HG03460 (cell line): ENCODE results near the gene AQP7.
"Not testable (repeated sequence)": the region's sequence is repeated elsewhere in the genome, so short reads cannot be mapped to it uniquely, and the experiment has no call there.

Source experiments
- ATAC-seq: cut with Tn5 transposase; IDR thresholded peaks from one replicate; pipeline ENCODE4 v1.9.1; 2021; ENCODE audit not compliant: unreplicated experiment

The AQP7 gene

DNA sequence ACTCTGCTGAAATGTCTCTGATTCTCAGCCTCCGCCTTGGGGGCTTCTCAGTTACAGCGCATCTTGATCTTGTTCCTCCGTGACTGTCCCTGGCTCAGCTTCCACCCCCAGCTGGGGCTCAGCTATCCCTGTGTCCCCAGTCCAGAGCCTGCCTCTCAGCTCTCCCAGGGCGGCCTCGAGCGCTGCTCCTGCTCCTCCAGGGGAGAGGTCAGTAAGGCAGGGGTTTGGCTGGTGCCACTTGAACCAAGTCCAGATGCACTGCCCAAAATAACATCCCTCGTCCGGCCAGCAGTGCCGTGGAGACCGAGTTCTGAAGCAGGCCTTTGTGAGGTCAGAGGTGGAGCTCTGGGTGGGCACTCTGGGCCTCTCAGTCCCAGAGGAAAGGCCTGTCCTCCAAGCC, at the start of gene AQP7:
Gene AQP7 (minus strand): TSS at position 198 of the 400 bp plus-strand sequence. CDS start 1,306 bp downstream, outside the sequence.
- ATAC-seq: not testable (repeated sequence)

DNA sequence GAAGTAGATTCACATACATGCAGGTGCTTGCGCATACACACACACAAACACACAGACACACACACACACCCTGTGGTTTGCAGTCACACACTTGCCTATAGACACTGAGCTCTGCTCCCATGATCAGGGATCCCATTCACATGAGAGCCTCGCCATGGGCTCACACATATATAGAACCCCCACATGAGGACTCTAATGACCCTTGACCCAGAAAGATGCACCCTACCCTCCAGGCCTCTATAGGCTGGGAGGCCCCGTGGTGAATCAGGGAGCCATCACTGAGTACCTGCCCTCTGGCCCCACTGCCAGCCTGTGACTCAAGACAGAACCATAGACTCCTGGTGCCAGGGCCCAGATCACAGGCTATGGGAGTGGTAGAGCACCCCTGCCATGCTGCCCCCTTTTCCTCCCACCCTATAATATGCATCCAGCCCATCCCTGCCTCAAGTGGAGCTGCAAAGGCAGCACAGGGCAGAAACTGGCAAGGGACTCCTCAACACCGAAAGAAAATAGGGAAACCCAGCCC, 48.3 kb upstream of the AQP7 start:
- ATAC-seq: no peak

DNA sequence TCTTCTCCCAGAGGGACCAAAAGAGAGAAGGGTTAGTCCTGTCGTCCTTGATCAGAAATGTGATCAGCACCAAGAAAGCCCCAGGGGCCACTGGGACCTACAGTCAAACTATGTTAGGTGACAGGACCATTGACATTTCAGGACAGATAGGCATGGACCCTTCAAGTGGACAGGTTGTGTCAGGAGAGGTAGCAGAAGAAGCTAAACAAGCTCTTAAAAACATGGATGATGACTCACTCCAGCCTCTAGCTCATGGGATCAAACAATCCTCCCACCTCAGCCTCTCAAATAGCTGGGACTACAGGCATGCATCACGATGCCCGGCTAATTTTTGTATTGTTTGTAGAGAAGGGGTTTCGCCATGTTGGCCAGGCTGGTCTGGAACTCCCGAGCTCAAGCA, 47.3 kb upstream of the AQP7 start:
- ATAC-seq: no peak

DNA sequence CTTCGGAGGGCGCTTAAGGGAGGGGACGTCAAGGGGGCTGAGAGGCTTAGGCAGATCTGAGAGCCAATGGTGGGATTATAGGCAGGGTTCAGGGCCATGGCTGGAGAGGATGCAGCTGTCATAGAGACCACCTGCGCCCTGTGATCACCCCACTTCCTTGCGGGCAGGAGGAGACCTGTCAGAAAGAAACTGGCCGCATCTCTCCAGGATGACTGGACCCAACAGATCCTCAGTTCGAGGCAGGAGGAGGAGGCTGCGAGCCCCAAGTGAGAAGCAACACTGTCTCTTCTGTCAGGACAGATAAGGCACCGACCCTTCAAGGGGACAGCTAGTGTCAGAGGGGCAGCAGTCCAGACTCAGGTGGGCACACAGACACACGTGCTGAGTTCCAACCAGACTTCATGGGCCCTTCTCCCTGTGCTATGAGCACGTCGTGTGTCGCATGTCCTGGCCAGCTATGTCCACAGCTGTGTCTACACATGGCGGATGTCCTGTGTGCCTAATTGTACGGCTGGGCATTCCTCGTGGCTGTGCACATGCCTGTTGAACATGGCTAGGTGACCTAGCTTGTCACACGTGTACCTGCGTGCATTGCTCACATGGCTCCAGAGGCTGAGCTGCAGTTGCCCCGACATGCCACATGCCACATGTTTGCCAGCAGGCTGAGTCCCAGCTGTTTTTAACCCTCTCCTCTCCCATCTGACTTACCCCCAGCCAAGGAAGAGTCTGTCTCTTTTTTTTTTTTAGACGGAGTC, 45.6 kb upstream of the AQP7 start:
- no peak for ATAC-seq

DNA sequence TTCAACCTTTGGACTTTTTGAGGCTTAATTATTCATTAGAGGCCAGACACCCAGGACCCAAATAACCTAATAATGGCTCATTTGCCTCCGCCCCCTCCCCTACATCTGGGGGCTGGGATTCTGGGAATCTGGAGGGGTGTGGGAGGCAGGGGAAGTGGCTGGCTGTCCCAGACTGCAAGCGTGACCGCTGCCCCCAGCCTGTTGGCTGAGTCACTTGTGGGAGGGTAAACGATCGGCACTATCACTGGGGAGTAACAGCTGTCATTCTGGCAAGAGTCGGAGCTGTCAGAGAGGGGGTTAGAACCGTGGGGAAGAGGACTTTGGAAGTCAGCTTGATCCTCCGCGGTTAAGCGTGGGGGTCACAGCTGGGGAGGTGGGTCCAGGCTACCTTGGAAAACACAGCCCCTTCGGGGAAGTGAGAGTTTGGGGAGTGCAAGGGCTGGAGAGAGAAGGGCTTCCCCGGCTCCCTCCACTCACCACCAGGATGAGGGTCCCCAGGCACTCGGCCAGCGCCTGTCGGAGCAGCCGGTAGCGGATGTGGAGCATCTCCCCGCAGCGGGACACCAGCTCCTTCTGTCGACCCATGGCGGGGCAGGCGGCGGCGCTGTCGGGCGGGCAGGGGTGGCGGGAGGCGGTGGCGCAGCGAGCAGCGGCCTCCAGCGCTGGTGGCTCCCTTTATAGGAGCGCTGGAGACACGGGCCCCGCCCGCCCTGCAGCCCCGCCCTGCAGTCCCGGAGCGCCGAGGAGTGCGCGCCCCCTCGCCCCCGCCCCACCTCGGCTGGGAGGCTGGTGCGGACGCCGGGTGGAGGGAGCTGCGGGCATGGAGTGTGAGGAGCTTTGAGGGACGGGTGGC, 44.8 kb upstream of the AQP7 start, which contains the start of gene AQP3:
Gene AQP3 (minus strand): TSS at position 648 of the 853 bp plus-strand sequence. CDS start 63 bp downstream, at position 585.
- ATAC-seq: peak; percentile 33

DNA sequence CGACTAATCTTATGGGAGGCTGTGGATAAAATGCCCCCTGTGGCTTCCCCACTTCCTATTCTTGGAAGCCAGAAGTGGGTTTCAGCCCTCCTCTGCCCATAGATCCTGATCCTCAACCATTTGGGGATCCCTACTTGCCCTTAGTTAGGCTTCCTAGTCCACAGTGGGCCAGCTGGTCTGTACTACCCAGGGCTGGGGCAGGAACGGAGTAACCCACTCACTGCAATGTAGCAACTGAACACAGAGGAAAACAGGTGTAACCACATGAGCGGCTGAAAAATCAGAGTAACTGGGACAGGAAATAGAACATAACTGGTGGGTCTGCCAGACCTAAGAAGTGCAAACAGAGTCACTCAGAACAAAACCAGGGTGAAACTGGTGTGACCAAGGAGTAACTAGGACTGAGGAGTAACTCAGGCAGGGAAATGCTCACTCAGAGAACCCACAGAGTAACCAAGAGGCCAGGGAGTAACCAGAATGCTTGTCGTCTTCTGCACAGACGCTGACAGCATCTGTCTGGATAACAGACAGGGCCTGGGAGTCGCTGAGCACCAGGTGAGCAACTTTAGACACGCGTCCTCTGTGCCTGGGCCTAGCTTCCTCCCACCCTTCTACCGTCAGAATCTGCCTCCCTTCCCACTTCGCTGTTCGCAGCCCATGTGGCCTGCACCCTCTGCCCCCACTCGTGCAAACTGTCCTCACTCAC, 44.0 kb upstream of the AQP7 start:
- ATAC-seq: peak; percentile 87

DNA sequence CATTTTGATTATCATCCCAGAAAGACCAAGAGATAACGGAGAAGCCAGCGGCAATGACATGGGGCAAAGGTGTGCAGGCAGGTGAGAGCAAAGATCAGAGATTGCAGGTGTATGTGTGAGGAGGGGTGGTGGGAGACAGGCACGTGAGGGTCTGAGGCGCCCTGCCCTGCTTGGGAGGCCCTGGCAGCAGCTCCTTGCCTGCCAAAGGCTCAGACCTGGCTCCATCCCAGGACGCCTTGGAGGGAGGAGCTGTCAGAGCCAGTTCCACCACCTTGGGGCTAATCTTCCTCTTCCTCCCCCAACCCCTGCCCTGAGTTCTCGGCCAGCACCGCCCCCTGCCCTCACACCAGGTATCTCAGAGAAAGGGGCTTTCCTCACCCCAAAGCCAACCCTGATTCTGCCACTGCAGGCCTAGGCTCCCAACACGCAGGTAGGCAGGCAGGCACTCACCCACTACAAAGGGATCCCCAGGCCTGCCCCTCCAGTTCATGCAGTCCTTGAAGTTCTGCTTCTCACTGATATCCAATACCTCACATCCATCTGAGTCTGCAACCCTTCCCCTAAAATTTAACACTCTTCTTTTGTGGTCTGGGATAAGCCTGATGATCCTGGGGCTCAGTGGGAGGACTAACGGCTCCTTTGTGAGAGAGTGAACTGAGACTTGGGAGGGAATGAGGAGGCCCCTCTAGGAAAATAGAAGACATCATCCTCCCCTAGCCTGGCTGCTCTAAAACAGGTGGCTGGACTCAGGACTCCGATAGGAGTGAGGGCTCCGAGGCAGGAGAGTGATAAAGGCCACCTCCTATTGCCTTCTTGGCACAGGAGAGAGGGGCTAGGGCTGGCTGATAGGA, 43.2 kb upstream of the AQP7 start:
- ATAC-seq: no peak

DNA sequence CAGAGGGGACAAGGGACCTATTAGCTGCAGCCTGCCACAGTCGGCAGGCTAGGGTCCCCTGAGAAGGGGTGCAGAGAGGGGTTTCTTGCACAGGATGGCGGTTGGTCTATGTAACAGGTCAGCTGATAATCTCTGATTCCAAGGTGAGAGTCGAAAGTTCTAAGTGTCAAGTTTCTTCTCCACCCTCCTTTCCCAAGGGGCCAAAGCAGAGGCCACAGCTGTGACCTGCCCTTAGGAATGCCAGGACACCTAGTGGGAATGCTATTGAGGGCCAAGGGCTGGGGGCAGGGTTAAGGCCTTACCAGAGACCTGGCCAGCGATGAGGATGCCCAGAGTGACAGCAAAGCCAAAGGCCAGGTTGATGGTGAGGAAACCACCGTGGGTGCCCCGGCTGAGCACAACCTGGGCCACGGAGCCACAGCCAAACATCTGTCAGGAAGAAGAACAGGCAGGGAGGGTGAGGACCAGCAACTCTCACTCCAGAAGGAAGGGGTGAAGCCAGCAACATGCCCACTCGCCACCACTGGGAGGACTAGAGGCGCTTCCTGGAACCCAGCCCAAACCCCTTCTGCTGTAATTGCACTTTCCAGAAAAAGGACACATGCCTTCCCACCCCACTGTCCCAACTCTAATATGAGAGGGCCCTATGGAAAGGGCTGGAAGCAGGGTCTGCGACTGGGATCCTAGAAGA, 41.2 kb upstream of the AQP7 start:
- no peak for ATAC-seq

DNA sequence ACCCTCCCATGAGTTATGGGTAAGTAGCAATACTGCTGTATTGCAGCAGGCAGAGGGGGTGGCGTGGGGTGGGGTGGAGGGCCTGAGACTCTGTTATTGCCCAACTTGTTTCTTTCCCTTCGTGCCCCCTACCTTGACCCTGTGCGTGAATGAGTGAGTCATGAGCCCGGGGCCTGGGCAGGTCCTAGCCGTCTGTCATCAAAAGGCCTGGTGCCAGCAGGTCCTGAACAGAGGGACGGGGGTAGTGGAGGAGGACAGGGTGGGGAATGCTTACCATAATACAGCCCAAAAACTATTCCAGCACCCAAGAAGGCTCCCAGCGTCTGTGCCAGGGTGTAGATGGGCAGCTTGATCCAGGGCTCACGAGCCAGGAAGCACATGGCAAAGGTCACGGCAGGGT, 40.7 kb upstream of the AQP7 start:
- no peak for ATAC-seq

DNA sequence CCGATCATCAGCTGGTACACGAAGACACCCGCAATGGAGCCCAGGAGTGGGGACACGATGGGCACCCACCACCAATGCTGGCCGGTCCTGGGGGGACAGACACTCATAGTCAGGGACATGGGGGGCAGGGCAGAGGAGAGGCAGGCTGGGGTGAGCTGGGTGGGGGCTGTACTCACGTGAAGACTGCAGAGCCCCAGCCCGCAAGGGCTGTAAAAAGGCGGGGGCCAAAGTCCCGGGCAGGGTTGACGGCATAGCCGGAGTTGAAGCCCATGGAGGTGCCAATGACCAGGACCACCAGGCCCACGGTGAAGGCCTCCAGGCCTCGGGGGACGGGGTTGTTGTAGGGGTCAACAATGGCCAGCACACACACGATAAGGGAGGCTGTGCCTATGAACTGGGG, 39.8 kb upstream of the AQP7 start:
- no peak for ATAC-seq

DNA sequence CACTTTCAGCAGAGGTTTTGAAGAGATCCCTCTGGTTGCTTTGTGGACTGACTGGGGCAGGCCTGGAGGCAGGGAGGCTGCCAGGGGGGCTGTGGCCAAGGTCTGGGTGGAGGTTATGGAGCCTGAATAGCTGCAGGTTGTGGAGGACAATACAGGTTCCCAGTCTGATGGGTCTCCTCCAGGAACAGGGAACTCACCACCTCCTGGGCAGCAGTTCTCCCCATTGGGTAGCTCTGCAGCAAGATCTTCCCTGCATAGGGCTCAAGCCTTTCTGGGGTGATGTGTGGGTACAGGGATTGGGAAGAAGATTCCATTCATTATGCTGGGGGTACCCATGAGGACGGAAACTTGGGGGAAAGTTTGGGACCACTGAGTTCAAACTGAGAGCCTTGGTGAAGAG, 38.2 kb upstream of the AQP7 start:
- no peak for ATAC-seq

DNA sequence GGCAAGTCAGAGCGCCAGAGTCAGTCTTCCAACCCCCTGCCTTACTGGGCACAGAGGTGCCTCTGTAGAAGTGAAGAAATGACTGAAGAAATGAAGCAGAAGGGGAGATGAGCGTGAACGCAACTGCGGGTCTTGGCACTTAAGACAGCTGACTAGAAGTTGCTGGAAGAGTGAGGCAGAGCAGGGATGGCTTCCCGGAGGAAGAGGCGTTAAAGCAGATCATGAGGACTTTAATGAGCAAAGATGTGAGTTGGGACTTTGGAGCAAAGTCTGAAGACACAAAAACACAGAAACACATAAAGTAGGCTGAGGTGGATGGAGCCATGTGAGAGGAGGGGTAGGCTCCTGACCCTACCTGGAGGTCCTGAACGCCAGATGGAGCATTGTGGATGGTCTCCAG, 37.8 kb upstream of the AQP7 start:
- no peak for ATAC-seq

DNA sequence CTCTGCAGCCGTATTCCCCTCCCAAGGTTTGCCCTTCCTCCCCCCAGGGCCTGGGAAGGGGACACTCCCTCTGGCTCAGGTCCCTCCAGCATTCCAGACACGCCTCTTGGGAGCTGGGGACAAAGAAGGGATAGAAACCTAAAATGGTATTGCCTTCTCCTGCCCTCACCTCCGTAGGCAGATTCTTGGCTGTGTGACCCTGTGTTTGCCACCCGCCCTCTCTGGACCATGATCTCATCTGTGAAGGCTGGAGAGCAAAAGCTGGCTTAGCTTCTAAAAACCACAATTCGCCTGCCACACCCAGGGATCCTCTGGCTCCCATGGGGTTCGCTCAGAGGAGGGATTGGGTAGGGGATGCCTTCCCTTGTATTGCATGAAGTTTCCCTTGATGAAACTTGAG, 37.4 kb upstream of the AQP7 start:
- no peak for ATAC-seq

DNA sequence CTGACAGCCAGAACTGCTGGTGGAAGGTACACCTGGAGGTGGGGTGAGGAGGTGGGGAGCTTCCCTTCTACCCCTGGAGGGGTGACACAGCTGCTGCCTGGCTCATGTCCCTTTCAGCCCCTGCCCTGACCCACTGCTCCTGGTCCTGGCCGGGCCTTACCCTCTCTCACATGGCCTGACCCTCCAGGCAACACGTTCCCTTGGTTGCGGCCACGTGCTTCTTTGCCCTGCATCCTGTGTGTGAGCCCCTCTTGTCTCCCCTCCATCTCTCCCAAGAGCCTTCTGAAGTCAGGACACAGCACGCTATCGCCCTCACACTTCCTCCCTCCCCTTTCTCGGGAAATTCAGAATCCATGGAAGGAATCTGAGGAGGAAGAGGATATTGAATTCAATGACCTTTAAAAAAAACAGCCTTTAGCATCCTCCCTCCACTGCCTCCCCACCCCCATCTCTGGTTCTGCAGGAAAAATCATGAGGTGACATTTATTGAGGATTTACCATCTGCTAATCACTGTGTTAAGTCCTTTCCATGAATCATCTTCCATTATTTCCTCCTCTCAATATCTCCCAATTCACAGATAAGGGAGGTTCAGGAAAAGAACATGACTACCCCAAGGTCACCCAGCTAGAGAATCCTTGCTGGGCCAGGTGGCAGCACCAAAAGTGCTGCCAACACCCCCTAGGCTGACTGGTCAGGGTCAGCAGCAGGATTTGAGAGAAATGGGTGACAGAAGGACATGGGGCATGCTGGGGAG, 36.7 kb upstream of the AQP7 start:
- no peak for ATAC-seq

DNA sequence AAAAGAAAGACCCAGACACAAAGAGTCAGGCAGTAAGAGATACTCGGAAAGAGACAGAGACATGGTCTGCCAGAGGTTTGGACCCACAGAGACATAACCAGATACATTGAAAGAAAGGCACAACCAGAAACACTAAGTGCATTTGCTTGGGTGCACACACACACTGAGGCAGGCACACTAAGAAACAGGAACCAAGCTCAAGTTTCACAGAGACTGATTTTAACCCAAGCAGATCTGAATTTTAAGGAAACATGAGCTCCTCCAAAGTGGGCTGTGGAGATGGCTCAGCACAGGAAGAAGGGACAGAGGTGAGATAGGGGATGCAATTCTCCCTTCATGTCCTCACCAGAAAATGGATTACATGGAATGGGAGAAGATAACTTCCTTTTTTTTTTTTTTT, 35.5 kb upstream of the AQP7 start:
- ATAC-seq: no peak

DNA sequence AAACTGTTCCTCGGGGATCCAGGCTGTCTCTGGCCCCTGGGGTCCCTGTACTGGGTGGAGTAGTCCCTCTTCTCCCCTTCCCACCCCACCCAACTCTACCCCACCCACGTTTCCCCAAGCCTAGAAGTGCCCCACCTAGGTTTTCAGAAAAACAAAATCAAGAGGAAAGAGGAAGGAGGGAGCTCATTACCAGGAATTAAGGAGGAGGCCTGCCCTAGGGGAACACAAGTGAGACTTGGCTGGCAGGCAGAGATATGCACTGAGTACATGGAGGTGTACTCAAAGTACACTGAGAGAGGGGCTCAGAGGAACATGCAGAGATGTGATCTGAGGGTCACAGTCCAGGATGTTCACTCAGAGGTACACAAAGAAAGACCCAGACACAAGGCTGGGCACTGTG, 34.8 kb upstream of the AQP7 start:
- ATAC-seq: no peak

DNA sequence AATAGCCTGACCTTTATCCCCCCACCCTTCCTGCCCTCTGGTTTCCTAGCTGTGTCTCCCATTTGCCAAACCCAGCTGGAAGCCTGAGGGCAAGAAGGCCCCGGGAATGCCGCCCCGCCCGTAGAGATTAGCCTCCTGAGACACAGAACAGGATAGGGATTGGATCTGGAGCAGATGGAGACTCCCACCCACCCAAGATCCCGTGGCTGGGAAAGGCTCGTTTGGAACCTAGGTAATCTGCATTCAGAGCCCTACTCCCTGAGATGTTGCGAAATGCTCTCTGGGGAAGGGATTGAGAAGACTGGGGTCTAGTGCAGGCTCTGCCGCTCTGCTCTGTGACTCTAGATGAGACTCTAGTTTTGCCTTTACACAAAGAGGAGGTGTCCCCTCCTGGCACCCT, 34.1 kb upstream of the AQP7 start:
- no peak for ATAC-seq

DNA sequence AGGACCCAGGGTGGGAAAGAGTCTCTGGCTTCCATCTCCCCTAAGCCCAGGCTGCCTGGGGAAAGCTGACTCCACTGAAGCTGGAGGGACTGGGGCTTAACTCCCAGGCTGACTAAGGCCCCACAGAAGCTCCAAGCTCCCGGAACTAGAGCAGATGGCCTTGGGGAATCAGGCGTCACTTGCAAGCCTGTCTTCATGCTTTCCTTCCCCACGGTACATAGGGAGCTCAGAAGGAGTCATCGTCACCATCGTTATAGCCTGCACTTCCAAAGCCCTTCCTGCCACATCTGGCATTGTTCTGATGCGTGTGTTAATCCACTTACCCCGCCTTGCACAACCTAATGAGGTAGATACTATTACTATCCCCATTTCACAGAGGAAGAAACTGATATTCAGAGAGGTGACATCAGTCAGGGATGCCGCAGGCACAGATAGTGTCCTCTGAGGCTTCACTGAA, 33.5 kb upstream of the AQP7 start:
- no peak for ATAC-seq
